GM21360 (cell line): ENCODE results near the gene CSF1R.
"Not testable (repeated sequence)": the region's sequence is repeated elsewhere in the genome, so short reads cannot be mapped to it uniquely, and the experiment has no call there.

ENCODE experiments used
- ATAC-seq: cut with Tn5 transposase; IDR thresholded peaks from one replicate; pipeline ENCODE4 v1.9.1; 2021; ENCODE audit warnings: mild to moderate bottlenecking, moderate library complexity; ENCODE audit not compliant: unreplicated experiment

CSF1R gene

GRCh38 chr5:150034662-150035061 lies 51.7 kb downstream of the CSF1R start:
- ATAC-seq = no peak

GRCh38 chr5:150033334-150033733 lies 53.0 kb downstream of the CSF1R start:
- no peak for ATAC-seq

- not testable (repeated sequence) for ATAC-seq
Observed at GRCh38 chr5:150028047-150028446, 58.3 kb downstream of the CSF1R start.

GRCh38 chr5:150026682-150027172 lies 59.6 kb downstream of the CSF1R start:
- no peak for ATAC-seq

GRCh38 chr5:150024346-150024984 lies 61.9 kb downstream of the CSF1R start:
- no peak for ATAC-seq

DNA sequence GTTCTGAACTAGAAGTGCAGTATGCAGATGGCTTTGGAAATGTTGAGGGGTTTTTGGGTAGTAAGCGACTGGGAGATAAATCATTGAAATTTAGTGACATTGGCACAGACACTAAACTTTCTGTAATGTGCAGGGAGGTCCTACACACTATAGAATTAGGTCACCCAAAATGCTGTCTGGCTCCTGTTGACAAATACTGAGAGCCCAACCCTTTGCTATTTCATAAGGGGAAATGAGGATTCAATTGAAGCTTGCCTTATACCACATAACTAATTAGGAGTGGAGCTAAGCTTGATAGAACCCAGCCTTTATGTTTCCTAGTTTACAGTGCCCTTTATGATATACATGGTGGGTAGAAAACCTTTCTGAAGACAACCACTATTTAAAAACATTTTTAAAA lies 63.2 kb downstream of the CSF1R start:
- no peak for ATAC-seq

GRCh38 chr5:150022681-150023080 lies 63.7 kb downstream of the CSF1R start:
- ATAC-seq = no peak

DNA sequence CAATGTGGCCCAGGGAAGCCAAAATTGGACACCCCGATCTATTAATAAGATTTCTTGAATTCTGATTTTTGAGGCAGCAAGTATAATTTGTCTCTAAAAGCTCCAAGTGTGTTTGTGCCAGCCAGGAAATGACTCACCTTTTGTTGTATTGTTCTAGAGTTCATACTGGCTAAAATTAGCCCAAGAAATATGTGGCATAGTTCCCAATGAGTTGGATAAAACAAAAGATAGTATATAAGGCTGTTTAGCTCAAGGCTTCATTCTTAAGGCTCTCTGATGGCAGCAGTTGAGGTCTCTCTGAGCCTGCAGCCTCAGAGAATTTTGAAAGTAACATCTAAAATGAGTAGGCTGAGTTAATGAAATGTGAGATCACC lies 64.2 kb downstream of the CSF1R start:
- no peak for ATAC-seq

- ATAC-seq = no peak
Observed at GRCh38 chr5:150021491-150022157, 64.7 kb downstream of the CSF1R start.

GRCh38 chr5:150020249-150020648 lies 66.1 kb downstream of the CSF1R start:
- no peak for ATAC-seq

DNA sequence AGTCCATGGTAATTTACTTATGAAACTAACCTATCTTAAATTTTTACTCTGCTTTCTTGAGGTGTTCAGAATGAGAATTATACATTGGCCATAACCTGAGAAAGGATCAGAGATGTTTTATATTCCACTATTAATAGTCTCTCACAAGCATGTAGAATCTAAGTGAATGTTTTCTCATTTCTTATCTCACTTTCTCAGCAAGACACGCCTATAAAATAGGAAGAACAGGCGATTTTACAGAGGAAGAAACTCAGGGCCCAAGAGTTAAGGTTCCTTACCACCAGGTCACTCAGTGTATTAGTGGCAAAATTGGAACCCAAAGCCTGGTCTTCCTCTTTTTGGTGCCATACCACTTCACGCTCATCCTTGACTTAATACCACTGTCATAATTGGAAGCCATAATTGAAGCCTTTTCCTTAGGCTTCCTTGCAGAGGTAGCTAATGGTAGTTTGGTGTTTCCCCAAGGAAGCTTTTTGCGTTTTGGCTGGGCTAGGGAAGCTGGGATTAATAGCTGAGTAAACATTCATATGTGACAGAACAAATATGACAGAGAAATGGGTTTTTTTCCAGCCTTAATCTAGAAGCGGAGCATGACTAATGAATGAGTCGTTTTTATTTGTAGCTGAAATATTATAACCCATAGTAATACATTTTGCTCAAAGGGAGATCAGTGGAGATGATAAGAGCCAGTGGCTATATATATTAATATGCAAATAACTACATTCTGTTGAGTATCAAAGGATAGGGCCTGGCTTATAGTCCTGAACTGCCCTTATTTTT lies 68.9 kb downstream of the CSF1R start:
- no peak for ATAC-seq

GRCh38 chr5:150016537-150016936 lies 69.8 kb downstream of the CSF1R start:
- ATAC-seq = no peak

GRCh38 chr5:150015415-150015814 lies 70.9 kb downstream of the CSF1R start:
- ATAC-seq = no peak

DNA sequence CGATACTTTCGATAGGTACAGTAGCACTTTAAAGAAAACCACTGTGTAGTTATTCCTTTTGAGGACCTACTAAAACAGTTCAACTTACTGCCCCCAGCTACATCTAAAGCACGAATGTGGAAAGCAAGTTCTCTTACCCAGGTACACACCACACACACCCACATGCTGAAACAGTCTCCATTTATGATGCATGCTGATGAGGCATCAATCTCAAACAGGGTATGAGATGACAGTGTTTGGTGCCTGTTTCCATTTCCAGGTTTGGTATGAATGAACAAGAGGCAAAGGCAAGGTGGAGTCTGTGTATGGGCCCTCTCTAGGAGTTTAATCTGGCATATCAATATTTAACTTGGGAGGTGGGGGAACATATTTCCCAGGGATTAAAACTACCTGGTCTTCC lies 71.9 kb downstream of the CSF1R start:
- no peak for ATAC-seq

DNA sequence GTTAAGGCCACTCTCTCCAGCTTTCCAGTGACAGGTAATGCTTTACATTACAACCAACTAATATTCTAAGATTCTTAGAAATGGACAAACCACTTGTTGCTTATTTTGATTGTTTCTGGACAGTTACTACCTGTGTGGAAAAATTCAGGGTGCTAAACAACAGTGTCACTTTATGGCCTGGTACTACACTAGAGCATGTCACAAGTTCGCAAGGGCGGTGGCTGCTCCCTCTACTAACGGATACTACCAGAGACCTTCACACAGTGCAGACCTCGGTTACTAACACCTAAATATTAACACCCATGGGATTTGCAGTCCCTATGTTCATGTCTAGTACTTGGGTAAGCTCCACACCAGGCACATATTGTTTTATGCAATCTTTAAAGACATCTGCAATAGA lies 72.4 kb downstream of the CSF1R start:
- ATAC-seq = no peak

GRCh38 chr5:150009671-150010387 lies 76.5 kb downstream of the CSF1R start:
- ATAC-seq = no peak

DNA sequence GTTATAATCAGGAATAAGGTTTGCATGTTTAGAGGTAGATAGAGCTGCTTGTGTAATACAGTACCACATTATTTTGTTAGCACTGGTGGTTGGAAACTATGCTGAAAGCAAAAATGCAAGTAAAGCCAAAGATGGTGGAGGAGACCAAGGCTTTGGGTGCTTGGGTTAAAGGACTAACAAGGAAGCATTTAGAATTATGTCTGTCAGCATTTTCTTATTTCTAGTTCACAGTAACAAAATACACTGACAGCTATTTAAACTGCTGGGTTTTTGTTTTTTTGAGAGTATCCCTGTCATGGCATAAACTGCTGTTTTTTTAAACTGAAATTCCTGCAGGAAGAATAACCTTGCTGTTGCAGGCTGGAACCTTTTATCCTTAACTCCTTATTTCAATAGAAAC lies 79.3 kb downstream of the CSF1R start:
- ATAC-seq = no peak

DNA sequence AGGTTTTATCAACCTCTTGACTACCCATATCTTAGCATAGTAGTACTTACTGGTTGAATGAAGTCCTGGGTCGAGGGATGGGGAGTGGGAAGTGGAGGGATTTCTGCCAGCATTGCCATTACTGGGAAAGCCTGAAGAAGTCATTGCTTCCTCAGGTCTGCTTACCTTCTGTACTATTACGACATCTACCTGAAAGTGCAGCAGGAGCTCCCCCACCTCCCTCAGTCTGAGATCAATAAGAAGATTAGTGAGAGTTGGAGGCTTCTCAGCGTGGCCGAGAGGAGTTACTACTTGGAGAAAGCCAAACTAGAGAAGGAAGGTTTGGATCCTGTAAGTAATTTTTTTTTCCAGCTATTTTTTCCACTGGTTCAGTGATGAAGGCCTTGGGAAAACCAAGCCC lies 80.0 kb downstream of the CSF1R start:
- ATAC-seq = no peak
